ENCODE data around the gene PSMB2. TPM values are rescaled to one million over a fixed set of nuclear protein-coding genes. Genes with fewer than 3 reads are reported as not detected.
"Not testable (repeated sequence)": the region's sequence is repeated elsewhere in the genome, so short reads cannot be mapped to it uniquely, and the experiment has no call there.

The PSMB2 gene
- total and polyA plus RNA-seq, 2 of the 8 experiments (the other 6 are each of a cell fraction or from before 2014, with no cell fraction given), result 91.4 to 101 TPM

DNA sequence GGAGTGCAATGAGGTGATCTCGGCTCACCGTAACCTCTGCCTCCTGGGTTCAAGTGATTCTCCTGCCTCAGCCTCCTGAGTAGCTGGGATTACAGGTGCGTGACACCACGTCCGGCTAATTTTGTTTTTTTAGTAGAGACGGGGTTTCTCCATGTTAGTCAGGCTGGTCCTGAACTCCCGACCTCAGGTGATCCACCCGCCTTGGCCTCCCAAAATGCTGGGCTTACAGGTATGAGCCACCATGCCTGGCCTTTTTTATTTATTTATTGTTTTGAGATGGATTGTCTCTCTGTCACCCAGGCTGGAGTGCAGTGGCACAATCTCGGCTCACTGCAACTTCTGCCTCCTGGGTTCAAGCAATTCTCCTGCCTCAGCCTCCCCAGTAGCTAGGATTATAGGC is 59.7 kb downstream of the PSMB2 start:
- H3K4me2 ChIP-seq (ENCODE audit: insufficient read depth in 1 of 2, low read depth in 2 of 2, low read length in 2 of 2); H3K9ac ChIP-seq (replicated peaks in 1 of 4; ENCODE audit: extremely low read depth in 1 of 4, low read depth in 3 of 4, low read length in 3 of 4); H2BK12ac ChIP-seq (ENCODE audit: low read depth, low read length); H4K20me1 ChIP-seq (replicated peaks in 1 of 2; ENCODE audit: control insufficient read depth in 1 of 2, insufficient read depth in 2 of 2, low read length in 2 of 2); H4K91ac ChIP-seq (replicated peaks; ENCODE audit: insufficient read length, low read length); H3K4ac ChIP-seq (replicated peaks; ENCODE audit: insufficient read length, low read depth, low read length); H3K4me1 ChIP-seq (replicated peaks in 1 of 4; ENCODE audit: control insufficient read depth in 3 of 4, insufficient read depth in 4 of 4, low read length in 3 of 4); H4K5ac ChIP-seq (ENCODE audit: insufficient read length, low read depth, low read length); H2BK15ac ChIP-seq (ENCODE audit: low read length); H2AFZ ChIP-seq (ENCODE audit: low read length); FAIRE-seq; H3K79me1 ChIP-seq (ENCODE audit: low read depth, low read length); H3K4me3 ChIP-seq (ENCODE audit: extremely low read depth in 1 of 4, insufficient read depth in 2 of 4, low read depth in 3 of 4, low read length in 4 of 4); H2BK5ac ChIP-seq (ENCODE audit: low read depth, low read length); H3K27ac ChIP-seq (ENCODE audit: low read depth, low read length); H3K36me3 ChIP-seq (ENCODE audit: control insufficient read depth in 2 of 4, insufficient read depth in 4 of 4, low read length in 3 of 4); H3K14ac ChIP-seq (ENCODE audit: insufficient read length); H2AK5ac ChIP-seq (ENCODE audit: low read depth, low read length); H3K79me2 ChIP-seq (ENCODE audit: control insufficient read depth in 1 of 2, insufficient read depth in 2 of 2, low read length in 2 of 2); H3K23ac ChIP-seq (ENCODE audit: insufficient read length); H2BK20ac ChIP-seq (ENCODE audit: low read length); H3K9me3 ChIP-seq (ENCODE audit: insufficient read depth in 2 of 2, low read depth in 1 of 2, low read length in 1 of 2); H3K18ac ChIP-seq (ENCODE audit: extremely low read depth, low read length); H4K8ac ChIP-seq (ENCODE audit: extremely low read depth, insufficient read depth, low read length); H2BK120ac ChIP-seq (replicated peaks; ENCODE audit: low read depth, low read length); POLR2A ChIA-PET (ENCODE audit: partially characterized antibody); H3K56ac ChIP-seq (replicated peaks; ENCODE audit: insufficient read length, low read depth, low read length); DNase-seq (ENCODE audit: low read depth in 1 of 2, low spot score in 2 of 2): not testable (repeated sequence)
- peaks cover 14% of the 10 kb centered on the region; the same call in 1 of the 2 replicates for H3K23me2 ChIP-seq (ENCODE audit: low read depth, low read length)
- CTCF ChIA-PET (ENCODE audit: partially characterized antibody), result interaction anchor here (1.3 to 8.5 kb wide), 3 partner anchors 10 to 145 kb away, joined by 3 to 63 read pairs (median 4); no protein-coding TSS in a partner anchor
- WGBS, 2 experiments (ENCODE audit: extremely low coverage in 1 of 2, insufficient coverage in 1 of 2, insufficient read length in 1 of 2, insufficient replicate concordance in 2 of 2, low coverage in 1 of 2, low lambda C conversion rate in 2 of 2, missing lambda C conversion rate in 1 of 2), result 93% methylated on average over 4 of the region's 9 CpGs; no CpG with 5 or more reads in 1 of the 2 experiments
- peaks cover 19 to 26% (median 25%) of the 10 kb centered on the region in 4 experiments for H3K27me3 ChIP-seq (replicated peaks in 1 of 4; ENCODE audit: control insufficient read depth in 3 of 4, extremely low read depth in 1 of 4, insufficient read depth in 3 of 4, low read length in 3 of 4)

All from H1 (cell line).